ENCODE data around the gene HAUS6. TPM values are rescaled to one million over a fixed set of nuclear protein-coding genes. Genes with fewer than 3 reads are reported as not detected.
A peak's percentile ranks its signal among the peaks of the same experiment; 100 is the strongest.

The HAUS6 gene
- total and polyA plus RNA-seq, 2 of the 13 experiments (the other 11 are each of a cell fraction or from before 2014, with no cell fraction given), result 9.8 to 31.1 TPM

GRCh38 chr9:19050637-19051591 lies 51.8 kb downstream of the HAUS6 start (continued):
- TF ChIP-seq ZBTB26 (CRISPR knock-in tag; IDR thresholded peaks at IDR 0.05; ENCODE audit: borderline replicate concordance), result no peak
- no peak for TF ChIP-seq ZFY (CRISPR knock-in tag; IDR thresholded peaks at IDR 0.05)
- TF ChIP-seq ZNF124 (CRISPR knock-in tag; IDR thresholded peaks at IDR 0.05), result no peak
- peak; percentile 25; the same call in 1 of the 2 replicates for TF ChIP-seq PATZ1 (CRISPR knock-in tag; IDR thresholded peaks at IDR 0.05)
- TF ChIP-seq GLMP (CRISPR knock-in tag; IDR thresholded peaks at IDR 0.05; ENCODE audit: borderline replicate concordance), result no peak
- TF ChIP-seq NFATC3 (CRISPR knock-in tag; IDR thresholded peaks at IDR 0.05), result no peak
- TF ChIP-seq, protein P1, sequence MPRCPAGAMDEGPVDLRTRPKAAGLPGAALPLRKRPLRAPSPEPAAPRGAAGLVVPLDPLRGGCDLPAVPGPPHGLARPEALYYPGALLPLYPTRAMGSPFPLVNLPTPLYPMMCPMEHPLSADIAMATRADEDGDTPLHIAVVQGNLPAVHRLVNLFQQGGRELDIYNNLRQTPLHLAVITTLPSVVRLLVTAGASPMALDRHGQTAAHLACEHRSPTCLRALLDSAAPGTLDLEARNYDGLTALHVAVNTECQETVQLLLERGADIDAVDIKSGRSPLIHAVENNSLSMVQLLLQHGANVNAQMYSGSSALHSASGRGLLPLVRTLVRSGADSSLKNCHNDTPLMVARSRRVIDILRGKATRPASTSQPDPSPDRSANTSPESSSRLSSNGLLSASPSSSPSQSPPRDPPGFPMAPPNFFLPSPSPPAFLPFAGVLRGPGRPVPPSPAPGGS (CRISPR knock-in tag; IDR thresholded peaks at IDR 0.05), result no peak
- no peak for TF ChIP-seq ZFP91 (CRISPR knock-in tag; IDR thresholded peaks at IDR 0.05; ENCODE audit: borderline replicate concordance)
- TF ChIP-seq FOXM1 (CRISPR knock-in tag; IDR thresholded peaks at IDR 0.05), result no peak
- TF ChIP-seq, protein P2, sequence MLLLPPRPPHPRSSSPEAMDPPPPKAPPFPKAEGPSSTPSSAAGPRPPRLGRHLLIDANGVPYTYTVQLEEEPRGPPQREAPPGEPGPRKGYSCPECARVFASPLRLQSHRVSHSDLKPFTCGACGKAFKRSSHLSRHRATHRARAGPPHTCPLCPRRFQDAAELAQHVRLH (CRISPR knock-in tag; IDR thresholded peaks at IDR 0.05; ENCODE audit: borderline replicate concordance, low read depth), result no peak
- TF ChIP-seq U2AF2 (IDR thresholded peaks at IDR 0.05; ENCODE audit: low read depth, low read length), result no peak
- no peak for TF ChIP-seq PAF1 (CRISPR knock-in tag; IDR thresholded peaks at IDR 0.05)
- TF ChIP-seq MAFK (conservative IDR thresholded peaks at IDR 0.05 in 1 of 2, IDR thresholded peaks at IDR 0.05 in 1 of 2; ENCODE audit: low read length in 2 of 2), result peak; percentile 60 to 83
- no peak for TF ChIP-seq ZNF230 (CRISPR knock-in tag; IDR thresholded peaks at IDR 0.05)
- peak; percentile 32; the same call in 1 of the 2 replicates for TF ChIP-seq KAT8 (CRISPR knock-in tag; IDR thresholded peaks at IDR 0.05)
- no peak for TF ChIP-seq TARDBP (CRISPR knock-in tag; IDR thresholded peaks at IDR 0.05)
- no peak for TF ChIP-seq ATAD3A (CRISPR knock-in tag; IDR thresholded peaks at IDR 0.05)
- TF ChIP-seq ZNF83 (CRISPR knock-in tag; IDR thresholded peaks at IDR 0.05; ENCODE audit: borderline replicate concordance), result no peak

Measured in HepG2 (cell line).